Parathyroid adenoma (tissue), 2 donors: ENCODE data around the gene IL17RB.

Source experiments
- H2AFZ ChIP-seq: fragments of 300-600 bp; sonication (generic); one replicate; pipeline ENCODE4 v1.7.0; 2017; ENCODE audit warnings: antibody characterized with exemption, mild to moderate bottlenecking
- H3K27ac ChIP-seq: fragments of 300-600 bp; sonication (generic); one replicate; pipeline ENCODE4 v1.7.0; 2017
- H3K27me3 ChIP-seq: fragments of 300-600 bp; sonication (generic); one replicate; pipeline ENCODE4 v1.7.0; 2017; ENCODE audit warnings: low read length; ENCODE audit not compliant: control insufficient read depth, insufficient read depth
- H3K36me3 ChIP-seq: fragments of 300-600 bp; sonication (generic); one replicate; pipeline ENCODE4 v1.7.0; 2017; ENCODE audit warnings: low read length; ENCODE audit not compliant: control insufficient read depth, insufficient read depth
- H3K4me1 ChIP-seq: fragments of 300-600 bp; sonication (generic); one replicate; pipeline ENCODE4 v1.7.0; 2017; ENCODE audit warnings: control low read depth
- H3K4me2 ChIP-seq: fragments of 300-600 bp; sonication (generic); one replicate; pipeline ENCODE4 v1.7.0; 2017; ENCODE audit warnings: low read length
- H3K4me3 ChIP-seq: fragments of 300-600 bp; sonication (generic); one replicate; pipeline ENCODE4 v1.7.0; 2017; ENCODE audit warnings: low read depth, low read length
- H3K79me2 ChIP-seq: fragments of 300-600 bp; sonication (generic); one replicate; pipeline ENCODE4 v1.7.0; 2017; ENCODE audit warnings: control low read depth
- H3K9ac ChIP-seq: fragments of 300-600 bp; sonication (generic); one replicate; pipeline ENCODE4 v1.7.0; 2017; ENCODE audit warnings: mild to moderate bottlenecking
- H3K9me3 ChIP-seq: fragments of 300-600 bp; sonication (generic); one replicate; pipeline ENCODE4 v1.7.0; 2017; ENCODE audit warnings: low read length; ENCODE audit not compliant: control insufficient read depth
- CTCF ChIP-seq: fragments of 300-600 bp; sonication (generic); IDR thresholded peaks from one replicate; pipeline ENCODE4 v1.7.0; 2017; ENCODE audit warnings: antibody characterized with exemption, mild to moderate bottlenecking
- donor health status: primary hyperparathyroidism.

IL17RB gene

DNA sequence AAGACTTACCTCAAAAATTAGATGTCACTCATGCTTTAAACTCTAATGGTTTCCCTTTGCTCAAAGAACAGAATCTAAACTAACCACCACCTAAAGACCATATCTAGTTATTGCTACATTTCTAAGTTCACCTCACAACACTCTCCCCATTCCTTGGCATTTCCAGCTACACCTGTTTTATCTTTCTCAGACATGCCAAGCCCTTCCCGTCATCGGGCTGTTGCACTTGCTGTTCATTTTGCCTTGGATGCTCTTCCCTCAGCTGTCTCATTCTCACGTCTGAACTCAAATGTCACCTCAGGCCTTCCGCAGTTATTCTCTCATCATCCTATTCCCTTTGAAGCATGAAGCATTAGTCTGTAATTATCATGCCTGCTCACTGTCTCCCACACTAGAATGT, 36.6 kb downstream of the IL17RB start:
- Histone ChIP-seq H3K9me3 (no peaks in the 10 kb centered on the region), H3K79me2 (no peaks in the 10 kb centered on the region), H3K4me3 (no peak overlapping the region), H3K4me1 (peaks cover 8% of the 10 kb centered on the region), H3K36me3 (no peaks in the 10 kb centered on the region), H3K27me3 (no peaks in the 10 kb centered on the region), H3K27ac (no peak overlapping the region), H3K4me2 (no peak overlapping the region), H3K9ac (no peak overlapping the region), H2AFZ (peak overlapping the region; percentile 82)
- TF ChIP-seq CTCF: no peak

DNA sequence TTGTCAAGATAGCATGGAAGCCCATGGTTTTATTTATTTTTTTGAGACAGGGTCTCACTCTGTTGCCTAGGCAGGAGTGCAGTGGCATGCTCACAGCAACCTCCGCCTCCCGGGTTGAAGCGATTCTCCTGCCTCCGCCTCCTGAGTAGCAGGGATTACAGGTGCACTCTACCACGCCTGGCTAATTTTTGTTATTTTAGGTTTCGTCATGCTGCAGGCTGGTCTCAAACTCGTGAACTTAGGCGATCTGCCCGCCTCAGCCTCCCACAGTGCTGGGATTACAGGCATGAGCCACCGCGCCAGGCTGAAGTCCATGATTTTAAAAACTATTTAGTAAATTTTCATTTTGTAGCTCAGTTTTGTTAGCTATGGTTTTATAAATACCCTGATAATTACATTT, 38.3 kb downstream of the IL17RB start:
- Histone ChIP-seq H3K36me3 (no peaks in the 10 kb centered on the region), H3K9ac (no peak overlapping the region), H3K4me3 (no peak overlapping the region), H3K79me2 (peaks cover 4% of the 10 kb centered on the region), H3K9me3 (no peaks in the 10 kb centered on the region), H3K27ac (no peak overlapping the region), H3K27me3 (no peaks in the 10 kb centered on the region), H3K4me1 (peaks cover 8% of the 10 kb centered on the region), H2AFZ (no peak overlapping the region), H3K4me2 (no peak overlapping the region)
- no peak for TF ChIP-seq CTCF

GRCh38 chr3:53885239-53885638, 38.9 kb downstream of the IL17RB start:
- Histone ChIP-seq H3K9me3 (no peaks in the 10 kb centered on the region), H3K27ac (no peak overlapping the region), H3K9ac (no peak overlapping the region), H3K79me2 (peaks cover 7% of the 10 kb centered on the region), H3K4me1 (peaks cover 12% of the 10 kb centered on the region), H3K4me3 (no peak overlapping the region), H3K36me3 (no peaks in the 10 kb centered on the region), H3K4me2 (no peak overlapping the region), H2AFZ (no peak overlapping the region), H3K27me3 (no peaks in the 10 kb centered on the region)
- TF ChIP-seq CTCF: no peak

DNA sequence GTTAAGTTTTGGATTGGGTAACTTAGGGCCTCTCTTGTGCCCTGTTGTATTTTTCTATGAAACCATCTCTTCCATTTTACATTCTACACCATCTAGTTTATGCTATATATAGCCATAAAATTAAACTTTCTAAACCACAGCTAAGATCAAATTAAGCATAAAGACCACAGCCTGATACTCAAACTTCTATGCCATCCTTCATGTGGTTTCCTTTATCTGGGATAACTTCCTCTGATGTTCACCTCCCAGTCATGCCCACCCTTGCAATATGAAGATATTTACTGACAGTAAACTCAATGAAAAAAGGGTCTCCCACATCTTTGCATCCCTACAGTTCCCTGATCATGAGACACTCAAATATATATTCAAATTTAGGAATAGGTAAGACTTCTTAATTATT, 41.1 kb downstream of the IL17RB start:
- Histone ChIP-seq H3K79me2 (peaks cover 20% of the 10 kb centered on the region), H3K9me3 (no peaks in the 10 kb centered on the region), H3K4me1 (peaks cover 10% of the 10 kb centered on the region), H3K27ac (no peak overlapping the region), H3K4me2 (no peak overlapping the region), H3K4me3 (no peak overlapping the region), H2AFZ (no peak overlapping the region), H3K27me3 (no peaks in the 10 kb centered on the region), H3K36me3 (no peaks in the 10 kb centered on the region), H3K9ac (no peak overlapping the region)
- no peak for TF ChIP-seq CTCF

DNA sequence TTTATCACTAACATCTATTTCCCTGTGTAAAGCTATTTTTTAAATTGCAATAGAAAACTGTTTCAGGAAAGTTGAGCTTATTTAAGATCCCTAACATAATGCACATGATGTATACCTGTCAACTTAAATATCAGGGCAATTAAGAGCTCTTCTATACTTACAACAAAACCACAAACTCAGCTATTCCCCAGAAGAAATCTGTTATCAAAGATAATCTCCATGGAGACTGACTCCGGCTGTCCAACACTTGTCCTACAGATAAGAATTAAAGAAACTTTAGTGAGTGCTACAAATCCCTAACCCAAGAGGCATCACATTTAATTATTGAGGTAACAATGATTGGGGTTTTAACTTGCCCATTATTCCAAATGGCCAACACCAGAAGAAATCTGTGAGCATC, 41.9 kb downstream of the IL17RB start:
- Histone ChIP-seq H3K79me2 (peaks cover 20% of the 10 kb centered on the region), H3K9ac (no peak overlapping the region), H3K36me3 (no peaks in the 10 kb centered on the region), H3K4me1 (peaks cover 9% of the 10 kb centered on the region), H3K4me2 (peak overlapping the region; percentile 49), H3K27ac (no peak overlapping the region), H3K27me3 (no peaks in the 10 kb centered on the region), H3K9me3 (no peaks in the 10 kb centered on the region), H2AFZ (no peak overlapping the region), H3K4me3 (peak overlapping the region; percentile 28)
- TF ChIP-seq CTCF: no peak
